ENCODE data around the gene HES3. TPM values are rescaled to one million over a fixed set of nuclear protein-coding genes. Genes with fewer than 3 reads are reported as not detected.

Gene HES3
- total RNA-seq, 1 donor from 2014 or later: not detected

- H3K4me1 Mint-ChIP-seq: peaks cover 71% of the 10 kb centered on the region
- H3K36me3 Mint-ChIP-seq: no peaks in the 10 kb centered on the region
Observed at GRCh38 chr1:6269720-6270400, 25.9 kb downstream of the HES3 start.

GRCh38 chr1:6270401-6270800 lies 26.4 kb downstream of the HES3 start:
- Mint-ChIP-seq H3K27me3 (ENCODE audit: low read depth) (no peaks in the 10 kb centered on the region), H3K9me3 (no peaks in the 10 kb centered on the region), H3K4me3 (no peak overlapping the region), H3K36me3 (no peaks in the 10 kb centered on the region), H3K4me1 (peaks cover 71% of the 10 kb centered on the region), H3K27ac (peak overlapping the region; percentile 86)
- TF ChIP-seq, protein P1, sequence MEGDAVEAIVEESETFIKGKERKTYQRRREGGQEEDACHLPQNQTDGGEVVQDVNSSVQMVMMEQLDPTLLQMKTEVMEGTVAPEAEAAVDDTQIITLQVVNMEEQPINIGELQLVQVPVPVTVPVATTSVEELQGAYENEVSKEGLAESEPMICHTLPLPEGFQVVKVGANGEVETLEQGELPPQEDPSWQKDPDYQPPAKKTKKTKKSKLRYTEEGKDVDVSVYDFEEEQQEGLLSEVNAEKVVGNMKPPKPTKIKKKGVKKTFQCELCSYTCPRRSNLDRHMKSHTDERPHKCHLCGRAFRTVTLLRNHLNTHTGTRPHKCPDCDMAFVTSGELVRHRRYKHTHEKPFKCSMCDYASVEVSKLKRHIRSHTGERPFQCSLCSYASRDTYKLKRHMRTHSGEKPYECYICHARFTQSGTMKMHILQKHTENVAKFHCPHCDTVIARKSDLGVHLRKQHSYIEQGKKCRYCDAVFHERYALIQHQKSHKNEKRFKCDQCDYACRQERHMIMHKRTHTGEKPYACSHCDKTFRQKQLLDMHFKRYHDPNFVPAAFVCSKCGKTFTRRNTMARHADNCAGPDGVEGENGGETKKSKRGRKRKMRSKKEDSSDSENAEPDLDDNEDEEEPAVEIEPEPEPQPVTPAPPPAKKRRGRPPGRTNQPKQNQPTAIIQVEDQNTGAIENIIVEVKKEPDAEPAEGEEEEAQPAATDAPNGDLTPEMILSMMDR (IDR thresholded peaks at IDR 0.05; ENCODE audit: unreplicated experiment): no peak
- no peak for DNase-seq (ENCODE audit: low spot score in 2 of 2, unreplicated experiment in 2 of 2)

More at GRCh38 chr1:6269720-6270400, 25.9 kb downstream of the HES3 start:
- TF ChIP-seq, protein P1 (IDR thresholded peaks at IDR 0.05; ENCODE audit: unreplicated experiment): no peak
- no peaks in the 10 kb centered on the region for H3K27me3 Mint-ChIP-seq (ENCODE audit: low read depth)
- peak overlapping the region; percentile 13 for H3K4me3 Mint-ChIP-seq
- H3K9me3 Mint-ChIP-seq: no peaks in the 10 kb centered on the region
- H3K27ac Mint-ChIP-seq: peak overlapping the region; percentile 86
- no peak for DNase-seq (ENCODE audit: low spot score in 2 of 2, unreplicated experiment in 2 of 2)

DNA sequence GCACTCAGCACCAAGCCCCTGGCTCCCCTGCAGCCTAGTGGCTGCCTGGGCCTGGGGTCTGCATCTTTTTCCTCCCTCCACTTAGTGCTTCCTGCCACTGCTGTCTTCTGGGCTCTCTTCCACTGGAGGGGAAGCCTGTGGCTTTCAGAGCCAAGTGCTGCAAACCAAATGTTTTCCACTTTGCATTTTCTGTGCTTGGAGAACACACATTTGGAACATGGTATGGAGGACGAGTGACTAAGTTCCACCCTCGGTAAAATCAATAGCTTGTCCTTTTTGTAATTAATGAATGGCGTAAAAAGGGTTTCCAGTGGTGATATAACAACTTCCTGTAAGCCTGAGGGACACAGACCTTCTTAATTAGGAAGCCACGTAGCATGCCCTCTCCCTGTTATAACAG lies 27.0 kb downstream of the HES3 start:
- DNase-seq (ENCODE audit: low spot score in 2 of 2, unreplicated experiment in 2 of 2): no peak
- Mint-ChIP-seq H3K27me3 (ENCODE audit: low read depth) (no peaks in the 10 kb centered on the region), H3K4me1 (peaks cover 70% of the 10 kb centered on the region), H3K4me3 (no peak overlapping the region), H3K9me3 (no peaks in the 10 kb centered on the region), H3K27ac (no peak overlapping the region), H3K36me3 (no peaks in the 10 kb centered on the region)
- TF ChIP-seq, protein P1 (IDR thresholded peaks at IDR 0.05; ENCODE audit: unreplicated experiment): no peak

GRCh38 chr1:6271554-6271953 lies 27.6 kb downstream of the HES3 start:
- no peaks in the 10 kb centered on the region for H3K27me3 Mint-ChIP-seq (ENCODE audit: low read depth)
- no peaks in the 10 kb centered on the region for H3K36me3 Mint-ChIP-seq
- TF ChIP-seq, protein P1 (IDR thresholded peaks at IDR 0.05; ENCODE audit: unreplicated experiment): no peak
- no peak overlapping the region for H3K4me3 Mint-ChIP-seq
- DNase-seq (ENCODE audit: low spot score in 2 of 2, unreplicated experiment in 2 of 2): no peak
- H3K27ac Mint-ChIP-seq: peak overlapping the region; percentile 79
- no peaks in the 10 kb centered on the region for H3K9me3 Mint-ChIP-seq
- H3K4me1 Mint-ChIP-seq: peaks cover 74% of the 10 kb centered on the region

DNA sequence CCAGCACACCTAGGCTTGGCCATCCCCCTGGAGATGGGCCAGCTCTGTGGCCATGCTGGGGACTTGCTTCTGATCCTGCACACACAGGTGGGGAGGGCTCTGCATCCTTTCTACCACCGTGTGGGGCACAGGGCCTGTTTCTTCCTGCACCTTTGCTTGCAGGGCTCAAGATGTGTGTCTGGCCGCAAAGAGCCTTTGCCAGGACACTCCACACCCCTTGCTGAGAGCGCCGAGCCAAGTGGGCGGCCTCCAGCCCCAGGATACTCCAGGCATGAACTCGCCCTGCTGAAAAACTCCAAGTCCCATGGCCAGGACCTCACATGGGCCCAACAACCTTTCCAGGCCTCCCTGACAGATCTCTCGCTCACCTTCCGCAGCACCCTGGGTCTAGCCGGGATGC lies 28.5 kb downstream of the HES3 start:
- Mint-ChIP-seq H3K27me3 (ENCODE audit: low read depth) (no peaks in the 10 kb centered on the region), H3K27ac (no peak overlapping the region), H3K4me1 (peaks cover 70% of the 10 kb centered on the region), H3K36me3 (no peaks in the 10 kb centered on the region), H3K9me3 (no peaks in the 10 kb centered on the region), H3K4me3 (no peak overlapping the region)
- TF ChIP-seq, protein P1 (IDR thresholded peaks at IDR 0.05; ENCODE audit: unreplicated experiment): no peak
- DNase-seq (ENCODE audit: low spot score in 2 of 2, unreplicated experiment in 2 of 2): no peak

Data from mesothelial cell of epicardium (in vitro differentiated cells).